K562 (cell line): ENCODE results near the gene PGPEP1. TPM values are rescaled to one million over a fixed set of nuclear protein-coding genes. Genes with fewer than 3 reads are reported as not detected.

ENCODE experiments used
- CHD1 ChIP-seq: fragments of 200-600 bp; sonication (generic); IDR thresholded peaks from one replicate; pipeline ENCODE4 v1.6.1; 2012; ENCODE audit warnings: mild to moderate bottlenecking, moderate library complexity, low read length, inconsistent platforms
- CXXC5 ChIP-seq: fragments of 250-450 bp; sonication (Bioruptor Pico); IDR thresholded peaks from 2 replicates; pipeline ENCODE4 v1.8.0; 2022; ENCODE audit warnings: inconsistent platforms, mild to moderate bottlenecking, moderate library complexity
- DPF2 ChIP-seq: fragments of 450-650 bp; IDR thresholded peaks from 2 replicates; pipeline ENCODE4 v1.6.1; 2016
- JUN ChIP-seq, 2 experiments: sonication (generic) in 1 of 2; formaldehyde crosslinking in 1 of 2; IDR thresholded peaks; 2 replicates each; pipeline versions ENCODE4 v1.6.1 to v1.8.0; 2012 to 2022; ENCODE audit warnings: borderline replicate concordance in 2 of 2, mild to moderate bottlenecking in 2 of 2, improper control_type of control experiment in 1 of 2, low read depth in 1 of 2, low read length in 1 of 2, missing genetic modification reagents in 1 of 2
- JUND ChIP-seq, 2 experiments: IDR thresholded peaks; 2 replicates in 1 of 2; 3 replicates in 1 of 2; pipeline ENCODE4 v1.6.1; 2011; ENCODE audit warnings: borderline replicate concordance in 2 of 2, low read depth in 2 of 2, low read length in 2 of 2, improper control_type of control experiment in 1 of 2, missing biosample characterization in 1 of 2, missing genetic modification characterization in 1 of 2, missing genetic modification reagents in 1 of 2
- MGA ChIP-seq: fragments of 450-650 bp; IDR thresholded peaks from 2 replicates; pipeline ENCODE4 v1.6.1; 2016; ENCODE audit warnings: mild to moderate bottlenecking, moderate library complexity
- NR3C1 ChIP-seq: sonication (generic); formaldehyde crosslinking; IDR thresholded peaks from 2 replicates; pipeline ENCODE4 v1.8.1; 2022; ENCODE audit warnings: missing genetic modification reagents
- PHF8 ChIP-seq: fragments of 200-600 bp; sonication (generic); IDR thresholded peaks from 2 replicates; pipeline ENCODE4 v1.6.1; 2012; ENCODE audit warnings: mixed run types, mild to moderate bottlenecking, inconsistent platforms, low read length, moderate library complexity, borderline replicate concordance
- PML ChIP-seq: IDR thresholded peaks from 2 replicates; pipeline ENCODE4 v1.6.1; 2012; ENCODE audit warnings: low read length, inconsistent platforms
- POLR2AphosphoS5 ChIP-seq: IDR thresholded peaks from 2 replicates; pipeline ENCODE4 v1.6.1; 2011; ENCODE audit warnings: mild to moderate bottlenecking, low read depth, low read length, moderate library complexity; ENCODE audit not compliant: control insufficient read depth, insufficient read depth
- ZFX ChIP-seq: sonication (generic); formaldehyde crosslinking; IDR thresholded peaks from 2 replicates; pipeline ENCODE4 v1.8.0; 2022; ENCODE audit warnings: mild to moderate bottlenecking, missing genetic modification reagents, moderate library complexity
- ZNF12 ChIP-seq: sonication (generic); formaldehyde crosslinking; IDR thresholded peaks from 2 replicates; pipeline ENCODE4 v1.4.0; 2020; ENCODE audit warnings: mild to moderate bottlenecking, missing genetic modification reagents
- ZNF696 ChIP-seq: fragments of 250-450 bp; sonication (Bioruptor Pico); conservative IDR thresholded peaks from 2 replicates; pipeline ENCODE4 v1.4.0; 2020; ENCODE audit warnings: mild to moderate bottlenecking, moderate library complexity
- ZNF830 ChIP-seq: fragments of 250-450 bp; sonication (Bioruptor Pico); IDR thresholded peaks from 2 replicates; pipeline ENCODE4 v1.5.0; 2021; ENCODE audit warnings: mild to moderate bottlenecking
- ZZZ3 ChIP-seq: fragments of 450-650 bp; IDR thresholded peaks from 2 replicates; pipeline ENCODE4 v1.6.1; 2016; ENCODE audit warnings: antibody characterized with exemption, mild to moderate bottlenecking, moderate library complexity
- polyA plus RNA-seq, 8 experiments: library from polyadenylated mRNA; depleted of rRNA in 4 of 8; stranded (reverse) in 5 of 8; unstranded in 3 of 8; fragments of >200 nt; fragmentation: Nextera tagmentation in 2 of 8; fragmentation: Illumina TruSeq in 1 of 8; extraction: Ambion mirVana in 2 of 8; extraction: Trizol in 1 of 8; gene quantifications; 2 replicates each; pipeline versions ENCODE4 v1.2.1 to v1.2.3, GENCODE V29; 2011 to 2014; ENCODE audit warnings: inconsistent platforms in 1 of 8, missing spikeins in 1 of 8
- total RNA-seq, 7 experiments: library from RNA; depleted of rRNA in 6 of 7; stranded (reverse); fragments of >200 nt in 6 of 7; fragmentation: Illumina TruSeq in 2 of 7; extraction: Trizol in 2 of 7; gene quantifications; 2 replicates each; pipeline versions ENCODE4 v1.2.1 to v1.2.3, GENCODE V29; 2011 to 2021; ENCODE audit warnings: low replicate concordance in 1 of 7

PGPEP1 gene
- total and polyA plus RNA-seq, 9 of the 15 experiments (the other 6 are each of a cell fraction or from before 2014, with no cell fraction given) = 10.0 to 69.6 (median 33.5) TPM

GRCh38 chr19:18322759-18323460 is 17.5 kb upstream of the PGPEP1 start, which contains the start of gene LSM4 (continued):
- peak; percentile 40; the same call in 1 of the 2 replicates for TF ChIP-seq MGA
- TF ChIP-seq ZZZ3 = no peak
- TF ChIP-seq PHF8 = peak; percentile 89; the same call in 1 of the 2 replicates
- TF ChIP-seq ZNF696 (CRISPR knock-in tag) = no peak
- TF ChIP-seq JUN (IDR thresholded peaks at IDR 0.05; ENCODE audit: borderline replicate concordance, low read depth, low read length) = peak; percentile 33; the same call in 1 of the 2 replicates
- no peak for TF ChIP-seq JUN (CRISPR knock-in tag; IDR thresholded peaks at IDR 0.05; ENCODE audit: borderline replicate concordance)
- peak; percentile 50; the same call in 1 of the 2 replicates for TF ChIP-seq JUND (IDR thresholded peaks at IDR 0.05; ENCODE audit: borderline replicate concordance, low read depth, low read length)
- TF ChIP-seq JUND (tag; IDR thresholded peaks at IDR 0.05; ENCODE audit: borderline replicate concordance, low read depth, low read length) = no peak; the same call in 2 of the 3 replicates
- no peak for TF ChIP-seq DPF2
- peak; percentile 50; the same call in 1 of the 2 replicates for TF ChIP-seq PML
- 0 out of 2 replicates have a peak, but pooled peaks have one; percentile 29 for TF ChIP-seq ZNF830 (CRISPR knock-in tag)
- no peak for TF ChIP-seq NR3C1
- TF ChIP-seq CHD1 = no peak
- TF ChIP-seq POLR2AphosphoS5 = peak; percentile 48
- peak; percentile 91 for TF ChIP-seq CXXC5
- no peak; the same call in 1 of the 2 replicates for TF ChIP-seq ZNF12 (CRISPR knock-in tag)
- TF ChIP-seq ZFX = peak; percentile 49; the same call in 1 of the 2 replicates
